NCI-H1105 treated with DMSO at 0.1 percent for 48 hours (cell line): ENCODE measurements around the gene DNASE1L3.

ENCODE experiments used
- DNase-seq: peaks from one replicate; lab custom pipeline; 2025; lab: John Stamatoyannopoulos, UW

The DNASE1L3 gene

DNA sequence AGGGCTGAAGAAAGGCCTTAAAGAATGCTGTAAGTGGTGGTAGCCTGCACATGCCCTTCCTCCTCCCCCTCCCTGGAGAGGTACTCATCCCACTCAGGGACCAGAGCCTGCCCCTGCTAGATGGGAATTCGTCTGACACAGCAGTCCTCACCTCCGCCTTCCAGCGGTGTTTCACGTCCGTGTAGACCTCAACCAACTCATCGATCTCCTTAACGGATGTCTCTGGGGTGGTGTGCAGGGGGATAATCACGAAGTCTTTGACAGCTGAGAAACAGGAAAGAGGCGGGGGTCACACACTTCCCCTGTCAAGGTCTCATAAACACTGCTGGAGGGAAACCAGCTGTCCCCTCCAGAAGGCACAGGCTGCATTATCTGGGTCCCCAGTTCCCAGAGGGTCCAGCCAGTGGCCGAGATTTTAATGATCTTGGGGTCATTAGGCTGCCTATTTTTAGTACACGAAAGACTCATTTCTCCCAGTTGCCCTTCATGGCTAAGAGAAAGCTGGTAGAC lies 9.9 kb downstream of the DNASE1L3 start:
- DNase-seq, result no peak

DNA sequence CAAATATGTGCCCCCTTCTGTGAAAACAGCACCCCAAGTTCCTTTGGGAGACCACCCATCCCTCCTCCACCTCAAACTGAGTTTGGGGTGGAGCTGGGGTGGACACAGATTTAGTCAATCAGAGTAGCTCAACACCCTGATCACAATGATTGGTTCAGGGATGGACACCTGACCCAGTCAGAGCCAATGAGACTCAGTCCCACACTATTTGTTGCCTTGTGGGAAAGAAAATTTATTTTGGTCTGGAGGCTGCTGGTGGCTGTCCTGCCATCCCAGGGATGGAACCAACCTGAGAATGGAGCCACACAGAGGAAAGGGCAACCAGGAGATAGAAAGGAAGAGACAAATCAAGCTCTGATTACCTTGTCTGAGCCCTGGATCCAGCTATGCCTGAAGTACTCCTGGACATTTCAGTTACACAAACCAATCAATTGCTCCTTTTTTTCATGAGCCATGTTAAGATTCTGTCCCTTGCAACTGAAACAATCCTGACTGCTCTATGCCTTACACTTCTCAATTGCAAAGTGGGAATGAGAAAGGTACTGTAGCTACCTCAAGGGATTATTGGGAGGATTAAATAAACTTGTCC lies 10.6 kb downstream of the DNASE1L3 start:
- DNase-seq, result no peak

DNA sequence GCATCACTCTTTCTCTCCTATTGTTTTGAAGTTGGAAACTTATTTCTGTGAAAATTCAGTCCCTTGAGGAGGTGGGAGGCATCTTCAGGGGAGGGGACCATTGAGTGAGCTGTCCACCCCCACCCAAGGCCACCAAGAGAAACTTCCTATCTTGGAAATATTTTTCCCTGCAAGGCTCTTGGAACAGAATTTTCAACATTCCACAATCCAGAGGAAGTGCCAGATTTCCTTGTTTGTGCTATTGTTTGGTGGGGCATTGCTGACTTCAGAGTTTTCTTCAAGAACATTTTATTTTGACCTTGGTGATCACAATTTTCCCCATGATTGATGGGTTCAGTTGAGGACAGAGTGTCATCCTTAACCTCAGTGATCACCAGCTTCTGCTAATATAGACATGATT lies 12.0 kb downstream of the DNASE1L3 start:
- DNase-seq, result no peak

DNA sequence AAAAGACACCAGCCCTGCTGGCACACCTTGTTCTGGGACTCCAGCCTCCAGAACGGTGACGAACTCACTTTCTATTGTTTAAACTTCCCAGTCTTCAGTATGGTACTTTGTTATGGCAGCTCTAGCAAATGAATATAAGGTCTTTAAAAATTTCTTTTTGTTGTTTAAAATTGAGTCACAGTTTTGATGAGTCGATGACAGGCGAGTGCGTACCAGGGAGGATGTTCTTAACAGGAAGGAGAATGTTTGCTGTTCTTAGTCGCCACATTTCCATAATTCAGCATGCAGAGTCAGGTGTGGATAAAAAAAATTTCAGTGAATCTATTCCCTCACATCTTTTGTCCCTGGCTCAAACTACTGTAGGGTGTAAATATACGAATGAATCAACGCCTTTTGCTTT lies 12.4 kb downstream of the DNASE1L3 start:
- no peak for DNase-seq

DNA sequence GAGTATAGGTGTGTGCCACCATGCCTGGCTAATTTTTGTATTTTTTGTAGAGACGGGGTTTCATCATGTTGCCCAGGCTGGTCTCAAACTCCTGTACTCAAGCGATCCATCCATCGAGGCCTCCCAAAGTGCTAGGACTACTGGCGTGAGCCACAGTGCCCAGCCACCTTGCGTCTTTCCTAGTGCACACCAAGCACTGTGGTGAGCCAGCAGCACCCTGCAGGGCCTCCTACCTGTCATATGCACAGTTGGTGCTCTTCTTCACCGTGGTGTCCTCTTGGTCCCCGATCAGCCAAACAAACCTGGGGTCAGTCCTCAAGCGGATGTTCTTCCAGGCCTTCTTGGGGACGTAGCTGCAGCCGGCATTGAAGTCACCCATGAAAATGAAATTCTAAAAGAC lies 13.2 kb downstream of the DNASE1L3 start:
- DNase-seq, result no peak

DNA sequence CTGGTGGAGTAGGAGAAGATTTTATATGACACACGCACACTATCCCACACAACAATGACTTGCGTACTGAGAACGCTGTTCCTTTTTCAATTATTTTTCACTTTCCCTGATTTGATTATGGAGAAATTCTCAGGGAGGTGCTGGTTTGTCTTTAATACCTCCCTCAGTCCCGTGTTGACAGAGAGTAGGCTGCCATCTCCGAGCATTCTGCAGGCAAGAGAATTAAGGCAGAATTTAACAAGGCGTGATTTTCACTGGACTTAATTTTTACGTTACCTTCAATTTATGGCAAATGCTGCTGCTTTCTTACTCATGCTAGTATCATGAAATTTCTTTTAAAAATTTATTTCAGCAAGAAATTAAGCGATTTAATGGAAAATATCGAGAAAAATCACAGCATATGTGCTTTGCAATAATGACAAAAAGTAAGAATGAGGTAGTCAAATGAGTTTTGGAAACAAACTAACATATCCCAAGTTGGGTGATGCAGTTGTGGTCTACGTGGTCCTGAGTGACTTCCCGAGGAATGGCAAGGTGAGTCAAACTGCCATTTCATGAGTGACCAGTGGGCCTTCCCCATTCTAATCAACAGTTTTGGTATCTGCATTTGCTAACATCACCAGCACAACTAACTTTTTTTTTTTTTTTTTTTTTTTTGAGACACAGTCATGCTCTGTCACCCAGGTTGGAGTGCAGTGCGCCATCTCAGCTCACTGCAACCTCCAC lies 16.9 kb downstream of the DNASE1L3 start:
- no peak for DNase-seq

DNA sequence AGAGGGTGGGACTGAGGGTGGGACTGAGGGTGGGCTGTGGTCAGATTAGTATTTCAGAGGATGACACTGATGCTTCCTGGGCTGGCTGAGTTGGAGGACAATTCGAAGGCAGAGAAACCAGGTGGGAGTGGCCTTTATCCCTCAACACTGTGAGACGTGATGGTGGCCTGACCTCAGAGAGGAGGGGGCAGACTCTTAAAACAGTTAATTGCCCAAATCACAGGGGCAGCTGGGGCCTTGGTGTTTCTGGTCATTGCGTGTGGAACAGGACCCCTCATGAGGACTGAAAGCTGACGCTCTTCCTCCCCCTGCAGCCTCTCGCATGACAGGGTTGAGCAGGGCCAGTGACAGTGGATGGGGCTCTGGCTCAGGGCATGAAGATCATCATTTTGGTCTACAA lies 18.7 kb downstream of the DNASE1L3 start:
- no peak for DNase-seq

DNA sequence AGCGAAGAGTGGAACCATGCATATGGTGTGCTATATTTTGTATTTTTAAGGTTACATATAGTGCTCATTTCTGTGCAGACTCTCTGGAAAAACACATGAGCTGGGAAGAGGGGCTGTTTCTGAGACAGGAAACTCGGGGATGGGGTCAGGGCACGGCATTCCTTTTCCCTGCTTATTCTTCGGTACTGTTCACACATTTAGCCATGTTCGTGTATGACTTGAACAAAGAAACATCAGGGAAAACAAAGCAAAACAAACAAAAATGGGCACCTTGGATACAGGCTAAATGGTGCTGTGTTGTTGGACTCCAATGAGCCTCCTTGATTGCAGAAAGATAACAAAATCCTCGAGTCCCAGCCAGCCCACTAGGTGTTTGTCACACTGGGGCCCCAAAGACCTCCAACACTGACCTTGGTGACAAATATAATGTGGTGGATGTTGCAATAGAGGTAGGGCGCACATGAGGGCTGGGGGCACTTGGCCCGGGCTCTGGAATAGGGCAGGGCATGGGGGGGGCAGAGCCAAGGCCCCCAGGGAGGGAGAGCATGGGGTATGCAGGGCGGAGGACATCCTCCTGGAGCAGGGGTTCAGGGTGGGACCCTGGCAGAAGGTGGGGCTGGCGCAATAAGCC lies 19.3 kb downstream of the DNASE1L3 start:
- DNase-seq, result no peak

DNA sequence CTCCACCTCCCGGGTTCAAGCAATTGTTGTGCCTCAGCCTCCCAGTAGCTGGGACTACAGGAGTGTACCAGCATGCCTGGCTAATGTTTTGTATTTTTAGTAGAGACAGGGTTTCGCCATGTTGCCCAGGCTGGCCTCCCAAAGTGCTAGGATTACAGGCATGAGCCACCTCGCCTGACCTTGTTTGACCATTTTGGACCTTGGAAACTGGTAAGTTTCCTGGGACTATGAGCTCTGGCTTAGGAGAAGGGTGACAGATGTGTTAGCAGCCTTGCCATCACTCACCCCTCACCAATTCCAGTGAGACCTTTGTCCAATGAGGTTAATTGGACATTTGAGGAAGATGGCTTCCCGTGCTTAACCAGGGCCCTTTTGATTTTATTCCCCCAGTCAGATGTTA lies 19.9 kb downstream of the DNASE1L3 start:
- DNase-seq, result no peak

DNA sequence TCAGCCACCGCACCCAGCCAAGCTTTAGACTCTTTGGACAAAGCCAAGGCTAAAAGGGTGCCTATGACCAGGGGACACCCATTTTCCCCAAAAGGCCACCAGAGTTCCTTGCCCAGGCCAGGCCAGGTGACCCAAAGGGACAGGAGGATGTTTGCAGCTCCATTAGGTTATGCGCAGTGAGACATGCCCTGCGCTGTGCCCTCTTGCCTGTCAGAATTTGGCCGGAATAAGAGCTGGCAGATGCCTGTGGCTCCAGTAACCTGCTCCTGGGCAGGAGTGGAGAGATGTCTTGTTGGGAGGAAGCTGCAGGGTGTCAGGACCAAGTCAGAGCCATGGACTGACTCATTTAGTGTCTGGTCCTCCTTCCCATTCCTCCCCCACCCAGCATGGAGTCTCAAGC lies 20.5 kb downstream of the DNASE1L3 start:
- no peak for DNase-seq

DNA sequence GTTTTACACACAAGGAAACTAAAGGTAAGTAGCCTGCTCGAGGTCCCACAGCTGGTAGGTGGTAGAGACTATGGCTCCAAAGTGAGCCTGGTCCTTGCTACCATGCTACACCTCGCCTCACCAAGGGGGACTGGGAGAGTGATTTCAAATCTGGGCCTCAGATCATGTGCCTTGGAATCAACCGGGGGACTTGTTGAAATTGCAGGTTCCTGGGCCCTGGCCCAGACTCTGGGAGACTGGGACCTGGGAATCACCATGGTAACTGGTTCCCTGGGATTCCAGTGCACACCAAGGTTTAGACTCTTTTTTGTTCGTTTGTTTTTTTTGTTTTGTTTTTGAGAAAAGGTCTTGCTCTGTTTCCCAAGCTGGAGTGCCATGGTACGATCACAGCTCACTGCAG lies 21.1 kb downstream of the DNASE1L3 start:
- DNase-seq, result no peak

DNA sequence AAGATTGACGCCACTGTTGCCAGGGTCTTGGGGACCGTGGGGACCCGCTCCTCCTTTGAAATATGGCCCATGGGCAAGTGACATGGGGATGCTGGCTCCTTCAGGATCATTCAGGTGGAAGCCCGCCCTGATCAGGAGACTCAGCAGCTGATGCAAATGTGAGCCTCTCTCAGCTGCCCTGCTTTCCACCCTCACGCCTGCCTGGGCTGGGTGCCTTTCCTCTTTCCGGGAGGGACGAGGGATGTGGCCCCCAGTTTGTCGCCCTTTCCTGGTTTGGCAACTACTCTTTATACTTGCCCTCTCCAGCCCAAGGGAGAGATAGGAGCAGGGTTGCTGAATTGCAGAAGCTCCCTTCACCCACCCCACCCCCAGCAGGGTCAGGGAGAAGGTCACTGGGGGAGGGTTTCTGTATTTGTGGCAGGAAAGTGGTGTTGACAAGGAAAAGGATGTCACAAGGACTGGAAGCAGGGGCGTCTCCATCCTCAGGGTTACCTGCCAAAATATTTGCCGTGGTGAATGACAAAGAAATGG lies 21.8 kb downstream of the DNASE1L3 start:
- no peak for DNase-seq

DNA sequence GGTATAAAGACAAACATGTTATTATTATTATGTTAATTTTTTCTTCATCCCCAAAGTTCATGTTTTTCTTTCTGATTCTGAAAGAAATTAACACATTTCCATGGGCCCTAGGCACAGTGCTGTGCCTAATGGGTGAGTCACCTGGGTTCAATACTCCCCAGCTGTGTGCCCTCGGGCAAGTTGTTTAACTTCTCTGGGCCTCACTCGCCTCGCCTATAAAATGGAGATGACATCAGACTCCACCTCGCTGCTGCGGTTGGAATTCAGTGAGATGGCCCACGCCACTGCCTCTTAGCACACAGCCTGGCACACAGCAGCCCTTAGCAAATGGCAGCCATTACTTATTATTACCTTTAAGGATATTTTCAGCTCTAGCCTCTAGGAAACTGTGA lies 22.6 kb downstream of the DNASE1L3 start:
- no peak for DNase-seq

DNA sequence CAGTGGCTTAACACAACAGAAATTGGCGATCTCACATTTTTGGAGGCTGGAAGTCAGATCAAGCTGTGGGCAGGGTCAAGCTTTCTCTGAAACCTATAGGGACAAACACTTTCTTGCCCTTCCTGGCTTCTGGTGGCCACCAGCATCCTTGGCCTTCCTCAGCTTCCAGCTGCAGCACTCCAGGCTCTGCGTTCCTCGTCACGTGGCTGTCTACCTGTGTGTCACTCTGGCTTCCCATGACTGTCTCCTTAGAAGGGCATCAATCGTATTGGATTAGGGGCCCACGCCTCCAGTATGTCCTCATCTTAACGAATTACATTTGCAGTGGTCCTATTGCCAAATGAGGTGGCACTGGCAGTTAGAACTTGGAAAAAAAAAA lies 25.8 kb downstream of the DNASE1L3 start:
- DNase-seq, result no peak

DNA sequence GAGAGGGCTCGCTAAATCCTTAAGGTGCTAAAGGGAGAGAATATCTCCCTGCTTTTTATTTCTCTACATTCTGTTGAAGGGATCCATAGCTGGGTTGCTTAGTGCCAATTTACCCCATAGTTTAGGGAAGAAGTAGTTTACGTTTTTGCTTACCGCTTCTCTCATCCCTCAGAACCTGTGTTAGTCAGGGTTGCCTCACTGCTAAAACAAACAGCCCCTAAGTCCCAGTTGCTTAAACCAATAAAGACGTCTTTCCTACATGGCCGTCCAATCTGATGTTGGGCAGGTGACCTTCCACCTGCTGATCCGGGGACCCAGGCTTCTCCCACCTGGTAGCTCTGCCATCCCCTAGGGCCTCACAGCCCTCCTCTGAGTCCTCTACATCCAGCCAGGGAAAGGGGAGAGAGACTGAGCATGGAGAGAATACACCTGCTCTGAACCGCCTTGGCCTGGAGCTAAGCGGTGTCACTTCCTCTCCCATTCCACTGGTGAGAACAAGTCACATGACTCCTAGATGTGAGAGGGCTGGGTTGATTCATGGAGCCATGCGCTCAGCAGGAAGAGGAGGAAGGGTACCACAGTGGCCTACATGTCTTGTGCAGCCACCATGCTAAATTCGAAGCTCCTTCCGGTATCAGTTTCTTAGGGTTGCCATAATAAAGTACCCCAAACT lies 26.3 kb downstream of the DNASE1L3 start:
- DNase-seq, result no peak

DNA sequence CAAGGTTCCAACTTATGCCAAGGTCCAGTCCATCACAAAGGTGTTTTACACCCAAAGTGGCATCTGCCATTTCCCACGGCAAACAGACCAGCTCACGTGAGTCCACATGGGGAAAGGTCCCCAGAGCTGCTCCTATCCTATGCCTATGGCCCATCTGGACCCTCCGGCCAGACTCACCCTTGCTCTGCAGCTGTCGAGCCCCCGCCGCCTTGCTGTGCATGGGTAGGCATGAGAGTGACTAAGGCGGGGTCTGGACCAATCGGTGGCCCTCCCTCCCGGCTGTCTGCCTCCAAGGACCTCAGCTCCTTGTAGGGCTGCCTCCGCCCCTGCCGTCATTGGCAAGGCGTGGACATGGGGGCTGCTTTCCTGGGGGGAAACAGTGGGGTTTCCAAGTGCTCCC lies 26.9 kb downstream of the DNASE1L3 start:
- DNase-seq, result no peak

DNA sequence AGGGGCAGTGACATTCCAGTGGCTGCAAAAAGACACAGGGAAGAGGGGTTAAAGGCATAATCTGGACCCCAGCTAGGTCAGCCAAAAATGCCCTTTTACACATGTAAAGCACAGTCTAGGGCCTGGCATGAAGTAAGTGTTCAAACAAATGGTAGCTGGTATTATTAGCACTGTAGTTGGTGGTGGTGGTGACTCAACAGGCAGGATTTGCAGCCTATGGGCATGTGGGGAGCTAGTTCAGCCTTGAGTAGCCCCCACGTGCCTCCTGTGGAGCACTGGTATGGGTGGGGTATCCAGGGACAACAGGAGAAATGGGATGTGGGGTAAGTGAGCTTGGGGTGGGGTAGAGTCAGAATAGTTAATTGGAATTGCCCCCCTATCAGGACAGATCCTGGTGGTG lies 27.6 kb downstream of the DNASE1L3 start:
- DNase-seq, result no peak

DNA sequence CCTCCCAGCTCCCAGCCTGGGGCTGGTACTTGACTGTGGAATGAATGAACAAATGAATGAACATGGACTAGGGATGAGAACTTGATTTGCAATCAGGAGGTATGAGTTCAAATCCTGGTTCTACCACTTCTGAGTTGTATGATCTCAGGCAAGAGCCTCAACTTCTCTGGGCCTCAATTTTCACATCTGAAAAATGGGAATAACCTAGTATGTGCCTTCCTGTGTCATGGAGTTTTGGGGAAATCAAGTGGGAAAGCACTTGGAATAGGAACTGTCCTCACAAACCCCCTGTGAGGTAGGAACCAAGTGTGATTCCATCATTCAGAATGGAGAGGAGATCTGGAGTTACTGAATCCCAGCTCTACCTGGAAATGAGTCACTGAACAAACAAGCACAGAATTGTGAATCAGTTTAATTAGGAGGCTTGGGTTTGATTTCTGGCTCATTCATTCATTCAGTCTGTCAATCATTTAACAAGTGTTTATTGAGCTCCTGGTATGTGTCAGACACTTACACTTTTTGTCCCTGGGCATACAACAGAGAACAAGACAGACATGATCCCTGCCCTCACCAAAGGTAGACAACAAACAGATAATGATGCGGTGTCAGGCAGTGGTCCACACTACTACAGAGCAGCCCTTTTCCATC lies 29.7 kb downstream of the DNASE1L3 start:
- no peak for DNase-seq

DNA sequence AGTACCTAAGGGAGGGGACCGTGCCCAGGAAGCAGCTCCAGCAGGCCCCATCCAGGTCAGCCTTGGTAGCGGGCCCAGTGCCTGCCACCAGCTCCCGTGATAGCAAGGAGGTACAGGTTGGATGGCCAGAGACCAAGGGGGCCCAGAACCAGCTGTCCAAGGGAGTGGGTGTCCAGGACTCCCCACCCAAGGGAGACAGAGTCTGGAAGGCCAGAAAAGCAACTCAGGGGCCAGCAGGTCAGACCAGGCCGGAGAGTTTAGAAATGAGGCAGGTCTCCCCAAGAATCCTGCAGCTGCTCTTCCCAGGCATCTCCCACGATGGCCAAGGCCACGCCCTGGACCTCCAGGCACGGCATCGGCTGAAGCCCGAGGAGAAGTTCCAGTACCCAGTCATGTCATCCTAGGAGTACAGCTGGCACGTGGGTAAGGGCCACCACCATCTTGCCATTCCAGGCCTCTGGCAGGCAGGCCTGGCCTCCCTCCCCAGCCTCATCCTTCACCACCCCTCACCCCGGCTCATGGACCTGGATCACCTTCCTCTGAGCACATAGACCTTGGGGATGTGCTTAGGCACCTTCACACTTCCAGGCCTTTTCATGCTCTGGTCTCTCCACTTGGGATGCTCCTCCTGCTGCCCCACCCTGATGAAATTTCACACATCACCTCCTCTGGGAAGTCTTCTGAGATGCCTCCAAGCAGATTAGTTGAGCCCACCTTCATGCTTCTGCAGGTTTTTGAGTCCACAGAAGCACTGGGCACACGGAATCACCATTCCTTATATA lies 30.5 kb downstream of the DNASE1L3 start:
- no peak for DNase-seq

DNA sequence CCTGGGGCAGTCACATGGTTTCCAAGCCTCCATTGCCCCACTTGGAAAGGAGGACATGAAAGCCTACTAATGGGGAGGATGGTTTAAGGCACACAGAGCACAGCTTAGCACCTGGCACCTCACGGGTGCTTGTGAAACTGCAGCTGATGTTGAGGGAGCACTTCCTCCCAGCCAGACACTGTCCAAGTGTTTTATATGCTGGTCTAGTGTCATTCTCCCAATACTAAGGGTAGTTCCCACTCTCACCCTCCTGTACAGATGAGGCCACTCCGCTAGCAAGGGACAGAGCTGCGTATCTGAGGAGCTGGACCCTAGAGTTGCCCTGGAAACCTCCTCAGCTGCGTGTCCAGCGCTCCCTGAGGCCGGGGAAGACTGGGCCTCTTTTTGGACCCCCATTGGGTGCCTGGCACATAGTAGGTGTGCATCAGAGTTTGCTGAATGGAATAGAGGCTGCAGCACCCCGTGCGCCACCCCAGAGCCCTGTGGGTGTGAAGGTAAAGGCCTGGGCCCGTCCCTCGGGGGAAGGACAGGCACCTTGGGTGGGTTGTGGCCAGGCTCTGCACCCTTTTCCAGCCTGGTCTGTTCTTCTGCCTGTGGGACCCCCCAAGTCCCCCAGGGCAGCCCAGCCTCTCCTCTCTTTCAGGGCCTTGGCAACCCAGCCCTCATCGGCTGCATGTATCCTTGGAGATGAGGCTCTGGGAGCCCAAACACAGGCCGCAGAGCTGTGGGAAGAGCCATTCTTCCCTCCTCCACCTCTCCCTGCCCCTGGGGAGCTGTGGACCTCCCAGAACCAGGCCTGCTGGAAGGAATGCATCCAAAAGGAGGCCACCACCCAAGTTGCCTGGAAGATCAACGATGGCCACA lies 31.3 kb downstream of the DNASE1L3 start:
- no peak for DNase-seq
